ENCODE measurements around the gene LARGE1.

DNA sequence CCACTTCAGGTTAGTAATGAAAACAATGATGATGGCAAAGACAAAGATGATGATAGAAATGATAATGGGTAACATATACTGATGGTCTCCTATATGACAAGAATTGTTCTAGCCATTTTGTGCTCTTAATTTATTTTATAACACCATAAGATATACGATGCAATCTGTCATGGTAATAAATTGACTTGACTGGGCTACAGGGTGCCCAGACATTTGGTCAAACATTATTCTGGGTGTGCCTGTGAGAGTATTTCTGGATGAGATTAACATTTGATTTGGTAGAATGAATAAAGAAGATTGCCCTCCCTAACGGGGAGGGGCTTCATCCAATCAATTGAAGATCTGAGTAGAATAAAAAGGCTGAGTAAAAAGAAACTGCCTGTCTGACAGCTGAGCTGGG is 237.3 kb downstream of the LARGE1 start:
- TF ChIP-seq CTCF (conservative IDR thresholded peaks at IDR 0.05; ENCODE audit: low read length): no peak
- no peak for TF ChIP-seq EZH2phosphoT487 (IDR thresholded peaks at IDR 0.05; ENCODE audit: borderline replicate concordance)
